ENCODE results near the gene MRNIP.

The MRNIP gene

GRCh38 chr5:179906795-179907555 lies 48.4 kb upstream of the MRNIP start:
- Histone ChIP-seq H3K4me1 (ENCODE audit: insufficient read depth, low read length, severe bottlenecking) (peaks cover 29% of the 10 kb centered on the region), H2AFZ (ENCODE audit: low read length) (no peak overlapping the region), H4K20me1 (ENCODE audit: insufficient read depth, low read length) (no peaks in the 10 kb centered on the region), H3K4me3 (ENCODE audit: low read depth, low read length, poor library complexity, severe bottlenecking) (peak overlapping the region; percentile 73), H3F3A (ENCODE audit: insufficient read depth, low read length) (no peaks in the 10 kb centered on the region), H3K36me3 (ENCODE audit: insufficient read depth, low read length) (peaks cover 26% of the 10 kb centered on the region), H3K9me3 (ENCODE audit: low read length) (no peaks in the 10 kb centered on the region), H3K4me2 (ENCODE audit: low read length) (peak overlapping the region; percentile 85), H3K27me3 (ENCODE audit: insufficient read depth, low read length) (no peaks in the 10 kb centered on the region), H3K9ac (ENCODE audit: low read length) (peak overlapping the region; percentile 82), H3K79me2 (ENCODE audit: insufficient read depth, low read length) (no peaks in the 10 kb centered on the region), H3K27ac (ENCODE audit: low read depth, low read length, poor library complexity, severe bottlenecking) (no peak overlapping the region), H3K9me2 (ENCODE audit: low read depth, low read length) (no peaks in the 10 kb centered on the region)
- TF ChIP-seq EZH2 (IDR thresholded peaks at IDR 0.05; ENCODE audit: borderline replicate concordance, low read length): no peak
- no peak for TF ChIP-seq CTCF (IDR thresholded peaks at IDR 0.05; ENCODE audit: low read length)

DNA sequence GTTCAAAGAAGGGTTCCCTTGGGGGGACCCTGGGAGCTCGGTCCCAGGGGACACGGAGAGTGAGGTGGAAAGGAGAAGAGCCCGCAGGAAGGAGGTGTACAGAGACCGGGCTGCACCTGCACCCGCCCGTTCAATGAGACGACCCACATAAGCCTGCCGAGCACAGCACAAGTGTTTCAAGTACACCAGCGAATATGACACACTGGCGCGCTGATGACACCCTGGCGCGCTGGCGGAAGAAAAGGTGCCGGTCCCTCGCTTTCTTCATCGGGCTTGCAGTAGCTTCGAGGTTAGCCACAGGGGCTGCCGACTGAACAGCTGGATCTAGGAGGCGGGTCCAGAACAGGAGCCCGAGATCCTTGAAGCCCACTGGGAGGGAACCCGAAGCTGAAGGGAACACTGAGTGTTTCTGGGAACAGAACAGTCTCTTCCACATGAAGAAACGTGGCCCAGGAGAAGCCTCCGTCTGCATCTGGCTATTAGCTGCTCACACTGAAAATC lies 47.7 kb upstream of the MRNIP start:
- no peaks in the 10 kb centered on the region for H3K79me2 ChIP-seq (ENCODE audit: insufficient read depth, low read length)
- no peaks in the 10 kb centered on the region for H3K27me3 ChIP-seq (ENCODE audit: insufficient read depth, low read length)
- no peaks in the 10 kb centered on the region for H4K20me1 ChIP-seq (ENCODE audit: insufficient read depth, low read length)
- H3K27ac ChIP-seq (ENCODE audit: low read depth, low read length, poor library complexity, severe bottlenecking): no peak overlapping the region
- H3K9me3 ChIP-seq (ENCODE audit: low read length): no peaks in the 10 kb centered on the region
- H3K36me3 ChIP-seq (ENCODE audit: insufficient read depth, low read length): peaks cover 30% of the 10 kb centered on the region
- H3K4me1 ChIP-seq (ENCODE audit: insufficient read depth, low read length, severe bottlenecking): peaks cover 29% of the 10 kb centered on the region
- no peak for TF ChIP-seq EZH2 (IDR thresholded peaks at IDR 0.05; ENCODE audit: borderline replicate concordance, low read length)
- TF ChIP-seq CTCF (IDR thresholded peaks at IDR 0.05; ENCODE audit: low read length): no peak
- no peaks in the 10 kb centered on the region for H3K9me2 ChIP-seq (ENCODE audit: low read depth, low read length)
- H3F3A ChIP-seq (ENCODE audit: insufficient read depth, low read length): no peaks in the 10 kb centered on the region
- no peak overlapping the region for H2AFZ ChIP-seq (ENCODE audit: low read length)
- peak overlapping the region; percentile 82 for H3K9ac ChIP-seq (ENCODE audit: low read length)
- peak overlapping the region; percentile 73 for H3K4me3 ChIP-seq (ENCODE audit: low read depth, low read length, poor library complexity, severe bottlenecking)
- peak overlapping the region; percentile 85 for H3K4me2 ChIP-seq (ENCODE audit: low read length)

GRCh38 chr5:179905161-179905560 lies 46.5 kb upstream of the MRNIP start:
- Histone ChIP-seq H3K4me3 (ENCODE audit: low read depth, low read length, poor library complexity, severe bottlenecking) (no peak overlapping the region), H4K20me1 (ENCODE audit: insufficient read depth, low read length) (no peaks in the 10 kb centered on the region), H3K9me2 (ENCODE audit: low read depth, low read length) (no peaks in the 10 kb centered on the region), H3K36me3 (ENCODE audit: insufficient read depth, low read length) (peaks cover 32% of the 10 kb centered on the region), H3K79me2 (ENCODE audit: insufficient read depth, low read length) (no peaks in the 10 kb centered on the region), H3K9me3 (ENCODE audit: low read length) (no peaks in the 10 kb centered on the region), H3F3A (ENCODE audit: insufficient read depth, low read length) (no peaks in the 10 kb centered on the region), H3K27ac (ENCODE audit: low read depth, low read length, poor library complexity, severe bottlenecking) (no peak overlapping the region), H3K4me2 (ENCODE audit: low read length) (no peak overlapping the region), H3K9ac (ENCODE audit: low read length) (no peak overlapping the region), H3K27me3 (ENCODE audit: insufficient read depth, low read length) (no peaks in the 10 kb centered on the region), H3K4me1 (ENCODE audit: insufficient read depth, low read length, severe bottlenecking) (peaks cover 29% of the 10 kb centered on the region), H2AFZ (ENCODE audit: low read length) (no peak overlapping the region)
- no peak for TF ChIP-seq CTCF (IDR thresholded peaks at IDR 0.05; ENCODE audit: low read length)
- no peak for TF ChIP-seq EZH2 (IDR thresholded peaks at IDR 0.05; ENCODE audit: borderline replicate concordance, low read length)

All from OCI-LY1 (cell line).